ENCODE results near the gene CCL23.

CCL23 gene

DNA sequence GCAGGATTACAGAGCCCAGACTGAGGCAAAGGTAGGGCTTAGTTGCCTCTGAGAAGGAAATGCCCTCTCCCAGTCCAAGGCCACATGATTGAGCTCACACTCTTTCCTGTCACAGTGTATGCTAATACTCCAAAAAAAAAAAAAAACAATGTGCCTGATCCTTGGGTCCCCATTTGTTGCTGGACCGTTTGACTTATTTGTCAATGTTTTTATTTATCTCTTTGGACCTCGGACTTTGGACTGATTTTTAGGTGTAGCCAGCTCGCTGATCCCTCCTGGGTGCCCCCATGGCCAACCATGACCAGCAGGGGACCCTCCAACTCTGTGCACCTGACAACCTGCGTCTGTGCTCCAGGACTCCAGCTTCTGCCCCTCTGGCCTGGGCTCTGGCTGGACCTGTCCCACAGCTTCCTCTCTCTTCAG lies 35.9 kb downstream of the CCL23 start:
- POLR2A ChIA-PET: no interaction called here
- CTCF ChIA-PET: interaction anchor here (0.6 to 3.6 kb wide), 7 partner anchors 10 to 501 kb away, joined by 3 to 14 read pairs (median 4); partner anchors contain the start of gene CCL18
- DNase-seq (ENCODE audit: extremely low spot score): no peak
- TF ChIP-seq, protein P1, sequence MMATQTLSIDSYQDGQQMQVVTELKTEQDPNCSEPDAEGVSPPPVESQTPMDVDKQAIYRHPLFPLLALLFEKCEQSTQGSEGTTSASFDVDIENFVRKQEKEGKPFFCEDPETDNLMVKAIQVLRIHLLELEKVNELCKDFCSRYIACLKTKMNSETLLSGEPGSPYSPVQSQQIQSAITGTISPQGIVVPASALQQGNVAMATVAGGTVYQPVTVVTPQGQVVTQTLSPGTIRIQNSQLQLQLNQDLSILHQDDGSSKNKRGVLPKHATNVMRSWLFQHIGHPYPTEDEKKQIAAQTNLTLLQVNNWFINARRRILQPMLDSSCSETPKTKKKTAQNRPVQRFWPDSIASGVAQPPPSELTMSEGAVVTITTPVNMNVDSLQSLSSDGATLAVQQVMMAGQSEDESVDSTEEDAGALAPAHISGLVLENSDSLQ (IDR thresholded peaks at IDR 0.05): no peak
- TF ChIP-seq SUZ12 (IDR thresholded peaks at IDR 0.05) (no peak), NFRKB (IDR thresholded peaks at IDR 0.05) (no peak), FOXK2 (IDR thresholded peaks at IDR 0.05) (no peak), ARNT (IDR thresholded peaks at IDR 0.05) (no peak), BHLHE40 (IDR thresholded peaks at IDR 0.05; ENCODE audit: borderline replicate concordance) (no peak), LEF1 (IDR thresholded peaks at IDR 0.05; ENCODE audit: borderline replicate concordance) (no peak)

DNA sequence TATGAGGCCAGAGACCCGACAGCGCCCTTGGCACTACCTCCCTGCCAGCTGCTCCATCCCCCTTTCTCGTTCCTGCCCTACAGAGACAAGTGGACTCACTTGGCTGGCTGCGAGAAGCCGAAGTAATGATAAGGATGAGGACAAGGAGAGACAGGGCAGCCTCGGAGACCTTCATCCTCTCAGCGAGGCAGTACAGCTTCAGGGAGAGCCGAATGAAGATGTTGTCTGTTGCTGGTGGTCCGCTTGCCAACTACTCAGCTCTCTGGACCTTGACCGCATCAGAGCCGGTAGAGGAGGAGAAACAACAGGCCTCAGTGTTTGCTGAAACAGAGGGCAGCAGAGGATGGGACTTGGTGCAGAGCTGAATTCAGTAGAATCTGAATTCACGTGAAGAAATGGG lies 36.5 kb downstream of the CCL23 start, which contains the start of gene CCL16:
Gene CCL16, minus strand, starts transcription at position 252 of the 400 bp plus-strand sequence. Its CDS starts 77 bp downstream, at position 175.
- DNase-seq (ENCODE audit: extremely low spot score): no peak
- ChIA-PET CTCF (interaction anchor here (0.5 to 3.6 kb wide), 6 partner anchors 10 to 168 kb away, joined by 3 to 14 read pairs (median 8); no protein-coding TSS in a partner anchor), POLR2A (no interaction called here)
- no peak for TF ChIP-seq SUZ12 (IDR thresholded peaks at IDR 0.05)
- no peak for TF ChIP-seq CTBP1 (IDR thresholded peaks at IDR 0.05; ENCODE audit: borderline replicate concordance)
- TF ChIP-seq, protein P1 (IDR thresholded peaks at IDR 0.05): no peak
- no peak for TF ChIP-seq FOXM1 (IDR thresholded peaks at IDR 0.05; ENCODE audit: borderline replicate concordance)
- no peak for TF ChIP-seq BHLHE40 (IDR thresholded peaks at IDR 0.05; ENCODE audit: borderline replicate concordance)
- no peak for TF ChIP-seq ZNF384 (IDR thresholded peaks at IDR 0.05)
- TF ChIP-seq ARNT (IDR thresholded peaks at IDR 0.05): no peak
- no peak for TF ChIP-seq FOXA1 (IDR thresholded peaks at IDR 0.05)
- TF ChIP-seq LEF1 (IDR thresholded peaks at IDR 0.05; ENCODE audit: borderline replicate concordance): no peak
- no peak for TF ChIP-seq NFRKB (IDR thresholded peaks at IDR 0.05)
- no peak for TF ChIP-seq L3MBTL2 (conservative IDR thresholded peaks at IDR 0.05)
- no peak for TF ChIP-seq TARDBP (IDR thresholded peaks at IDR 0.05)
- TF ChIP-seq ELF4 (IDR thresholded peaks at IDR 0.05): no peak
- no peak for TF ChIP-seq SP1 (IDR thresholded peaks at IDR 0.05)

DNA sequence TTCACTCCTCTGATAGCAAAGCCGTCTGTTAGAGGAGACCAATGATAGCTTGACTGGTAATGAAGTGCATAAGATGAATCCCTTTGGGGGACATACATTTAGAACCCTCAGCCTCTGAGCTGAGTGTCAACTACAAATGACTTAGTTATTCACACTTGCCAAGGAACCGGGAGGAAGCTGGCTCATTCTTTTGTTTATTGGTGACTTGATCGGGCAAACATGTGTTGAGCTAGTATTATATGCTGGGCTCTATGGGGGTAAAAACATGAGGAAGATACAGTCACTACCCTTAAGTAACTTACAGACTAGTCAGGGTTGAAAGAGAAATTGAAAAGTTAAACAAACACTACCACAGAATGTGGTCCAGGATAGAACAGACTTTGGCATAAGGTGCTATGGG lies 39.4 kb downstream of the CCL23 start:
- POLR2A ChIA-PET: no interaction called here
- TF ChIP-seq CTBP1 (IDR thresholded peaks at IDR 0.05; ENCODE audit: borderline replicate concordance) (no peak), ELF4 (IDR thresholded peaks at IDR 0.05) (no peak), BHLHE40 (IDR thresholded peaks at IDR 0.05; ENCODE audit: borderline replicate concordance) (no peak), ZNF384 (IDR thresholded peaks at IDR 0.05) (no peak), SUZ12 (IDR thresholded peaks at IDR 0.05) (no peak), FOXK2 (IDR thresholded peaks at IDR 0.05) (no peak), NFRKB (IDR thresholded peaks at IDR 0.05) (no peak), FOXM1 (IDR thresholded peaks at IDR 0.05; ENCODE audit: borderline replicate concordance) (no peak), LEF1 (IDR thresholded peaks at IDR 0.05; ENCODE audit: borderline replicate concordance) (no peak), TARDBP (IDR thresholded peaks at IDR 0.05) (no peak), HDGF (IDR thresholded peaks at IDR 0.05; ENCODE audit: borderline replicate concordance) (no peak), SP1 (IDR thresholded peaks at IDR 0.05) (no peak), L3MBTL2 (conservative IDR thresholded peaks at IDR 0.05) (no peak), ARNT (IDR thresholded peaks at IDR 0.05) (no peak)
- TF ChIP-seq, protein P1 (IDR thresholded peaks at IDR 0.05): no peak
- CTCF ChIA-PET: interaction anchor here (0.6 to 2.0 kb wide), 4 partner anchors 39 to 170 kb away, joined by 3 to 10 read pairs (median 6); no protein-coding TSS in a partner anchor
- DNase-seq (ENCODE audit: extremely low spot score): no peak

DNA sequence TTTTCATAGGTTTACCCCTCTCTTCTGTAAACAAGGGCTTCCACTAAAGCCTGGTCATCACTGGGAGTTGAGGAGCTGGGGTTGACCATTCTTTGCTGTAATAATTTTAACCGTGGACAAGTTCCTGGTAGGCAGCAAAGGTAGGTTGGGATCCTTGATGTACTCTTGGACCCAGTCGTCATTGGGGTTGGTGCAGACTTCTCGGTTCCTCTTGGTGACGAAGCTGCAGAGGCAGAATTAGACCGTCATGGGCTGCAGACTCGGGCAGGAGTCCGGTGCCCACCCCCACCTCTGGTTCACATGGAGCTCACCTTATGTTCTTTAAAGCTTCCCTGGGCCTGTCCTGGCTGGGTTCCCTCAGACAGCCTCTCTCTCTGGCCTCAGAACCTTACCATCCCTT lies 40.3 kb downstream of the CCL23 start:
- no peak for DNase-seq (ENCODE audit: extremely low spot score)
- ChIA-PET POLR2A (no interaction called here), CTCF (interaction anchor here (0.6 to 2.0 kb wide), 3 partner anchors 39 to 171 kb away, joined by 3 to 10 read pairs (median 9); no protein-coding TSS in a partner anchor)
- TF ChIP-seq ARNT (IDR thresholded peaks at IDR 0.05) (no peak), BHLHE40 (IDR thresholded peaks at IDR 0.05; ENCODE audit: borderline replicate concordance) (no peak), CTBP1 (IDR thresholded peaks at IDR 0.05; ENCODE audit: borderline replicate concordance) (no peak), SUZ12 (IDR thresholded peaks at IDR 0.05) (no peak), L3MBTL2 (conservative IDR thresholded peaks at IDR 0.05) (no peak), FOXM1 (IDR thresholded peaks at IDR 0.05; ENCODE audit: borderline replicate concordance) (no peak), FOXA1 (IDR thresholded peaks at IDR 0.05) (no peak), HDGF (IDR thresholded peaks at IDR 0.05; ENCODE audit: borderline replicate concordance) (no peak), FOXK2 (IDR thresholded peaks at IDR 0.05) (no peak), ZNF384 (IDR thresholded peaks at IDR 0.05) (no peak), TARDBP (IDR thresholded peaks at IDR 0.05) (no peak), SP1 (IDR thresholded peaks at IDR 0.05) (no peak), LEF1 (IDR thresholded peaks at IDR 0.05; ENCODE audit: borderline replicate concordance) (no peak)
- TF ChIP-seq, protein P1 (IDR thresholded peaks at IDR 0.05): no peak

DNA sequence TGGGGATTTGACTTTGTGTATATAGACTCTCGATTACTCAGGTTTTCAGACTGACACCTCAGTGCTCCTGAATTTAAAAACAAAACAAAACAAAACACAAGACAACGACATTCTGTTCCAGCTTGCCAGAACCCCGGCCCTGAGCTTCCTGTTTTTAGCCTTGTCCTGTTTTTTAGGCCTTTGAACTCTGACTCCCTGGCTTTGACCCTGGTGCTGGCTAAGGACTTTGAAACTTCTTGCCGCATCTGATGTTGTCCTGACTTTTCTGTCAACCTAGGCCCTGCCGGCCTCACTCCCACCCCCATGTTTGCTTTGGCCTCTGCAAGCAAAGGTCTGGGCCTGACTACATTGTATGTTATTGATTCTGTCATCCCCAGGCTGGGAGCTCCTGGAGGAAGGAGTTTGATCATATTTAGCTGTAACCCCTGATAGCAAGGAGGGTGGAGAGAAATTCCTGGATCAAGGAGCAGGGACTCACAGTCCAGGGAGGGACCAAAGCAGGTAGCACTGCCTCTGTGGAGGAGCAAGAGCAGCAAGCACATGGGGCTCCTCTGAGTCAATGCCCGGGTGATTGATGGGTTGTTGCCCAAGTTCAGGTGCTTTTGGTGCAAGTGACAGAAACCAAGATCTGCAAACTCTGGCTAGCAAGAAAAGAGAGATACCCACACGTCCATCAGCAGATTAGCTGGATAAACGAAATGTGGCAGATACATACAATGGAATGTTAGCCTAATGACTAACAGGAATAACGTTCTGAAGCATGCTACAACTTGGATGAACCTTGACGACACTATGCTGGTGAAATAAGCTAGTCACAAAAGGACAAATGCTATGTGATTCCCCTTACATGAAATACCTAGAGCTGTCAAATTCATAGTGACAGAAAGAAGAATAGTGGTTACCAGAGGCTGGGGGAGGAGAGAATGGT lies 44.2 kb downstream of the CCL23 start:
- no peak for TF ChIP-seq NFRKB (IDR thresholded peaks at IDR 0.05)
- TF ChIP-seq LEF1 (IDR thresholded peaks at IDR 0.05; ENCODE audit: borderline replicate concordance): no peak
- TF ChIP-seq SUZ12 (IDR thresholded peaks at IDR 0.05): no peak
- TF ChIP-seq, protein P1 (IDR thresholded peaks at IDR 0.05): no peak
- no peak for TF ChIP-seq ARNT (IDR thresholded peaks at IDR 0.05)
- TF ChIP-seq L3MBTL2 (conservative IDR thresholded peaks at IDR 0.05): no peak
- no peak for TF ChIP-seq HDGF (IDR thresholded peaks at IDR 0.05; ENCODE audit: borderline replicate concordance)
- TF ChIP-seq SP1 (IDR thresholded peaks at IDR 0.05): no peak
- ChIA-PET CTCF (interaction anchor here (1.1 kb wide), 1 partner anchor 99 kb away, joined by 6 read pairs; no protein-coding TSS in a partner anchor), POLR2A (no interaction called here)
- no peak for DNase-seq (ENCODE audit: extremely low spot score)

Data from HEK293T (cell line).